Caki2 (cell line): ENCODE results near the gene IRS2. TPM values are rescaled to one million over a fixed set of nuclear protein-coding genes. Genes with fewer than 3 reads are reported as not detected.

Source experiments
- DNase-seq: peaks from one replicate; pipeline ENCODE4 v3.0.0-alpha.2; 2015; ENCODE audit warnings: low read depth
- in situ Hi-C: cut with HindIII; loops from 2 replicates; pipeline ENCODE4 v1.10.0; 2016; ENCODE audit warnings: low sequenced_read_pairs, low pct_unique_long_range_greater_than_20kb, mixed read lengths
- total RNA-seq: library from RNA; depleted of rRNA; stranded (reverse); fragments of >200 nt; shearing (Covaris generic); gene quantifications from 2 replicates; pipeline ENCODE4 v1.2.3, GENCODE V29; 2014; ENCODE audit warnings: low replicate concordance

IRS2 gene
- total RNA-seq, 1 experiment from 2014 or later: 21.2 TPM

DNA sequence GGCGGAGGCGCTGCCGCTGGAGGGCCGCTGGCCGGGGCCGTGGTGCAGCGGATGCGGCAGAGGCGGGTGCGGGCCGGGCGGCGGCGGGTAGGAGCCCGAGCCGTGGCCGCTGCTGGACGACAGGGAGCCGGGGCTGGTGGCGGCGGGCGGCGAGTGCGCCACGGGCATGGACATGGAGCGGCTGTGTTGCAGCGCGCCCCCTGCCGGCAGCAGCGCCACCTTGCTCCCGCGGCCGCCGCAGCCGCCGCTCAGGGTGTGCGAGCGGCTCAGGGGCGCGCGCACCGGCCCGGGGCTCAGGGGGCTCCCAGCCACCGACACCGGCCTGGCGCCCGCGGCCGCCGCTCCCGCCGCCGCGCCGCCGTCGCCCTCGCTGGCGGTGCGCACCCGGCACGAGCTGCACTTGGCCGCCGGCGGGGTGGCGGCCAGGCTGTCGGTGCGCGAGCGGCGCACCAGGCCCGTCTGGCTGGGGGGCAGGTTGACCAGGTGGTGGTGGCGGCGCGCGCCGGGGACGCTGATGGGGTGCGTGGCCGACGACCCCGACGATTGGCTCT, 1.7 kb downstream of the IRS2 start:
- DNase-seq: peak; percentile 77
- in situ Hi-C loops: no loop called here

DNA sequence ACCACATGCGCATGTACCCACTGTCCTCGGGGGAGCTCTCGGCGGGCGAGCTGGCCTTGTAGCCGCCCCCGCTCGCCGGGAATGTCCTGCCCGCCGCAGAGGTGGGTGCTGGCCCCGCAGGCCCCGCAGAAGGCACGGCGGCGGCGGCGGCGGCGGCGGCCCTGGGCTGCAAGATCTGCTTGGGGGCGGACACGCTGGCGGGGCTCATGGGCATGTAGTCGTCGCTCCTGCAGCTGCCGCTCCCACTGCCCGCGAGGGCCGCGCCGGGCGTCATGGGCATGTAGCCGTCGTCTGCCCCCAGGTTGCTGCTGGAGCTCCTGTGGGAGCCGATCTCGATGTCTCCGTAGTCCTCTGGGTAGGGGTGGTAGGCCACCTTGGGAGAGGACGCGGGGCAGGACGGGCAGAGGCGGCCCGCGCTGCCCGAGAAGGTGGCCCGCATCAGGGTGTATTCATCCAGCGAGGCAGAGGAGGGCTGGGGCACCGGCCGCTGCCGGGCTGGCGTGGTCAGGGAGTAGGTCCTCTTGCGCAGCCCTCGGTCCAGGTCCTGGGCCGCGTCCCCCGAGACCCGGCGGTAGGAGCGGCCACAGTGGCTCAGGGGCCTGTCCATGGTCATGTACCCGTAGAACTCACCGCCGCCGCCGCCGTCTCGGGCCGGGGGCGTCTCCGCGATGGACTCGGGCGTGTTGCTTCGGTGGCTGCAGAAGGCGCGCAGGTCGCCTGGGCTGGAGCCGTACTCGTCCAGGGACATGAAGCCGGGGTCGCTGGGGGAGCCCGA, 2.4 kb downstream of the IRS2 start:
- DNase-seq: peak; percentile 71
- in situ Hi-C loops: no loop called here

DNA sequence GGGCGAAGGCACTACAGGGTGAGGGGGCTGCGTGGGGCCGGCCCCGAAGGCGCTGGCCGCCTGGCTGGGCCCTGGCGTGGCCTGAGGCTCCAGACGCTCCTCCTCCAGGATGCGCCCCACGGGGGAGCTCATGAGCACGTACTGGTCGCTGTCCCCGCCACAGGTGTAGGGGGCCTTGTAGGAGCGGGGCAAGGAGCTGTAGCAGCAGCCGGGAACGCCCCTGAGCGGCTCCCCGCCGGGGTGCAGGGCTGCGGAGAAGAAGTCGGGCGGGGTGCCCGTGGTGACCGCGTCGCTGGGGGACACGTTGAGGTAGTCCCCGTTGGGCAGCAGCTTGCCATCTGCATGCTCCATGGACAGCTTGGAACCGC, 3.0 kb downstream of the IRS2 start:
- in situ Hi-C loops: no loop called here
- no peak for DNase-seq

- DNase-seq: peak; percentile 46
- in situ Hi-C loops: no loop called here
Measured at GRCh38 chr13:109782823-109783431, 3.5 kb downstream of the IRS2 start.

DNA sequence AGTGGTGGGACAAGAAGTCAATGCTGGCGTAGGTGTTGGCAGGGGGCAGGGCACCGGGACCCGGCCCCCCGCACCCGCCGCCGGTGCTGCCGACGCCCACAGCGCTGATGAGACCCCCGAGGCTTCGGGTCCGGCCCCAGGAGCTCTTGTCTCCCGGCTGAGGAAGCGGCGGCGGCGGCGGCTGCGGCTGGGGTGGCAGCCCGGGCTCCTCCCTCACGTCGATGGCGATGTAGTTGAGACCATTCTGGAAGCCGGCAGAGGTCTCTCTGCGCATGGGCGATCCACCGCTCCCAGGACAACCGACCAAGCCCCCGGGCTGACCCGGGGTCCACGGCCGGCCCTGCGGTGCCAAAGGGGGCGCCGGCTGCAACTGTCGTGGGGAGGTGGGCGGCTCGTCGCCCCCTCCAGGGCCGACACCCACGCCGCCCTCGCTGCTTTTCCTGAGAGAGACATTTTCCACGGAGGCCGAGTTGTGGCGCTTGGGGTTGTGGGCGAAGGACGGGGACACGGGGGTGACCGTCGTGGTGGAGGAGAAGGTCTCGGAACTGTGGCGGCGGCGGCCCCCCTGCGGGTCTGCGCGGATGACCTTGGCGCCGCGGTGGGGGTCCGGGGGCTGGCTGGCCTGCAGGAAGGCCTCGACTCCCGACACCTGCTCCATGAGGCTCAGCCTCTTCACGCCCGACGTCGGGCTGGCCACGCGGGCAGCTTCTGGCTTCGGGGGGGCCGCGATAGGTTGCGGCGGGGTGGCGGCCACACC, 4.1 kb downstream of the IRS2 start:
- in situ Hi-C loops: no loop called here
- peak; percentile 42 for DNase-seq

- in situ Hi-C loops: no loop called here
- peak; percentile 47 for DNase-seq
Measured at GRCh38 chr13:109781384-109782065, 4.9 kb downstream of the IRS2 start.

DNA sequence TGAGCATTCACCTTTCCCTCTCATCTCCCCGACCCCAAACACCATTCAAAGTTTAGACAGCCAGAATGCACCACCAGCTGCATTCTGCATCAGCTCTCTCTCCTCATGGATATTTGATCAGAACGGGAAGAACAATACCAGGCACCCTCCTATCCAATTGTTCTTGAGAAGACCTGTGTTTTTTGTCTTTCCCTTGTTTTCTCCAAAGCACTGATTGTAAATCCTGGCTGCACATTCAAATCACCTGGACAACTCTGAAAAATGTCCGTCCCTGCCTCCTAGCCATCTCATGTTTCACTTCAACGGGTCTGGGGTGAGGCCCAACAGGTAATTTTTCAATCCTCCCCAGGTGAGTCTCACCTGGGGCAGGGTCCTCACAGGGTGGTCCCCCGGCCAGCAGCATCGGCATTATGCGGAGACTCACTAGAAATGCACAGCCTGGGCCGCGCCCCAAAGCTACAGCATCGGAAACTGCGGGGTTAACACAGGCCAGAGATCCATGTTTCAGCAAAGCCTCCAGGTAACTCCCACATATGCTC, 5.5 kb downstream of the IRS2 start:
- DNase-seq: no peak
- in situ Hi-C loops: no loop called here

DNA sequence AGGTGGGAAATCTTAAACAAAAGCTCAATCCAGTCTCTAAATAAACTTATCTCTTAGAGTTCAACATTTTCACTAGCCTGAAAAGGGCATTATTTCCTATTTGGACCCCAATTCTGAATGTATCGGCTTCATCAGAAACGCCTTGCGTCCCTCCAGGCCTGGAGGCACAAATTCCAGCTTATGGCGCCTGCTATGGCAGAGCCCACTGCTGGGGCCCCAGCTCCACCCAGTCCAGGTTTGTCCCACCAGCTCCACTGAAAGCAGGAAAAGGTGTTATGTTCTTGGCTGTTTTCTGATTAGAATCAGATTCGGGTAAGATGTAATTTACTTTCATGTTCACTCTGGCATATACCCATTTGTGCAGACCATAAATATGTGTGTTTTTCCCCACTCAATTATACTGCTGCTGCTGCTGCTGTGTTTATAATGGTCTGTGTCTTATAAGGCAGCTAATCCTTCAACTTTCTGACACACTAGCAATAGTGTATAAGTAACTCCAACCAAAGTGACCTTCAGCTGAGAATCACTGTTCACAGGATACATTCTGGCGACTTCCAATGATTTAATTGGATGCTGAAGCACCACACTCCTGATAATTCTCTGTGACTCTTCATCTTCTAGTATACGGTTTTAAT, 6.4 kb downstream of the IRS2 start:
- in situ Hi-C loops: no loop called here
- DNase-seq: peak; percentile 19

DNA sequence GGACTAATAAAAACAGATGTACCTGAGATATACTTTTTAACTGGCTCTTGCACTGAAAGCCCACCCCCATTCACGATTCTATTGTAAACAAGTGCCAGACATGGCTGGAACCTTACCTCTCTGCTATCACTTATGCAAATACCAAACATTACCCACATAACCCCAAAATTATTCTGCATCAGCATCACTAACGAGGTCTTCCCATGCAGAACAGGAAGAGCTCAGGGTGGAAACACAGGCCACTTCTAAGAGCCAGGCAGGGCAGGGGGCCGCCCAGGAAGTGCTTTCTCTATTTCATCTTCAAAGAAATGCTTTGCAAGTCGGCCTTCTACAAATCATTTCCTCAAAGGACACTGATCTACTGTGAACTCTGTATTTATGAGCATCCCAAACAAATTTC, 7.3 kb downstream of the IRS2 start:
- DNase-seq: peak; percentile 41

DNA sequence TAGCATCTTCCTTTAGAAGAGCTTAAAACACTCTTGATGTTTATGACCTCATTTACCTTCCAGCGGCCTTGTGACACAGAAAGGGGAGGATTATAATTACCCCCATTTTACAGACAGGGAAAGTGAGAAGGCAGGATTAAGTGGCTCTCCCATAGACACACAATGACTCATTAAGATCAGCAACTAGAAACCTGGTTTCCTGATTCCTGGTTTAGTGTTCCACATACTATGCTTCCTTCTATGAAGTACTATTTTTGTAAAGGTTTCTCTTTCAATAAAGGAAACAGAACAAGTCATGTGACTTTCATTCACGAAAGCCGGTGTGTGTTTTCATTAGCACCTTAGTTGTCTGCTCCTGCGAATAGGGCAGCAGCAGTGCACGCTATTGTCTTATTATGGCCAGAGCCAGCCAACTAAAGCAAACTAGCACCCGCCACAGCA, 8.3 kb downstream of the IRS2 start:
- peak; percentile 81 for DNase-seq
- in situ Hi-C loops: no loop called here

More for the DNA sequence above, 7.3 kb downstream of the IRS2 start:
- in situ Hi-C loops: no loop called here

DNA sequence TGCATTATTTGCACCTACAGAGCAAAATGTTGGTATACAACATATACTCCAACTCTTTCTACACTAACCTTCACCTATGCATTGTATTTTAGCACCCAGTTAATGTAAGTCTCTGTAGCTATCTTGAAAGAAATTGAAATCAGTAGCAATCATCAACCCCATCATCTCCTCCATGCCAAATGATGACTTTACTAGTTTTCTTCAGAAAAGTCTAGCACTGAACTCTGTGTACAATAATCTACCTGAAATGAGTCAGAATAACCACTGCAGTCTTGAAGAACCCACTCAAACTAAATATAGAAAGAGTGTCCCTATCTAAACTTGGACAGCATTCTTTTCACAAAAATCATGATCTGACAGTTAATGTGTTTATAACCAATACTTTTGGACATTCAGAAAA, 9.8 kb downstream of the IRS2 start:
- DNase-seq: no peak

DNA sequence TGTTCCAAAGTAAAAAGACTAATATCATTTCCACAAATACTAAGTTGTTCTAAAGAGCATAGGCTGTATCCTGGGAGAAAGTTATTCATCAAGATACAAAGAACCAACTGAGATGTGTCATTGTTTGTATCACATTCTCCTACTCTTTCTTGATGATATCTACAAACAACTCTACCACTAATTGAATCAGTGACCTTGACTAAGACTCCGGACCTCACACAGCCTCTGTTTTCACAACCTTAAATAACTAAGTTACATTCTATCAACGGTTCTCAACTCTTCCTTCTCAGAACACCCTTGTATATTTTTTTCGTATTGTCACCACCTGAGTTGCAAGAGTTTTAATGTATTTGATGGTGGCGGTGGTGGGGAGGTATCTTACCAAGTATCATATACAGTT, 12.6 kb downstream of the IRS2 start:
- in situ Hi-C loops: no loop called here
- DNase-seq: no peak

More for the DNA sequence above, 9.8 kb downstream of the IRS2 start:
- in situ Hi-C loops: no loop called here

GRCh38 chr13:109773276-109773675, 13.1 kb downstream of the IRS2 start:
- peak; percentile 33 for DNase-seq
- in situ Hi-C loops: no loop called here

GRCh38 chr13:109771926-109772325, 14.5 kb downstream of the IRS2 start:
- no peak for DNase-seq
- in situ Hi-C loops: no loop called here

DNA sequence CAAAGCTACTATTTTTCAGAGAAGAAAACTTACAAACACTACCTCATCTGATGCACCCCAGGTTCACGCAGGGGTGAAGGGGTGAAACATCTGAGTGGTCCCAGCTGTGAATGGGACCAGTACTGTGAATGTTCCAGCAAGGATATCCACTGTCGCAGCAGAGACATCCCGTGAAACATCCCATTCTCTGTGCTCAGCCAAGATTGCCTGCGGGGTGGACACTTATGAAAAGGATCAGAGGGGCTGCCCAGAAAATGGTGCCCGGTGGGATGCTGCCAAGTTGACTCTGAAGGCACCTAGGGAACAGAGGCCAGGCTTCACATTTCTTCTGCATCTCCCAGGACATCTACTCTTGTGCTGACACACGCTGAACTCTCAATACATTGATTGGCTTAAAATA, 15.9 kb downstream of the IRS2 start:
- in situ Hi-C loops: no loop called here
- DNase-seq: no peak

DNA sequence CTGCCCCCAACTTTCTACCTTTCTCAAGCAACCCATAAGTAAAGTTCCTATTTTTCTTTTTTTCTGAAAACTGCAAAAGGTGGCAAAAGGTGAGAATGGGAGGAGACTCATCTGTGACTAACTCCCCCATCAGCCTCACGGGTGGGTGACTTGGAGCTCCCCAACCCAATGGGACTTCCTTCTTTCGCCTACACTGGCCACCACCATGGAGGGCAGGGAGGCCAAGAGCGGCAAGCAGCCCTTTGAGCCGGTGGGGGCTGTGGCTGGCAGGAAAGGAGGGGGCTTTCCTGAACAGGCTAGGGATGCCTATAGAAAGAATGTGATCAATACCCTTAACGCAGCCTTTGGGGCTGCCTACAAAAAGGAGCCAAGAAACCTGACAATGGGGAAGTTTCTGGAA, 16.5 kb downstream of the IRS2 start:
- DNase-seq: no peak
- in situ Hi-C loops: no loop called here

DNA sequence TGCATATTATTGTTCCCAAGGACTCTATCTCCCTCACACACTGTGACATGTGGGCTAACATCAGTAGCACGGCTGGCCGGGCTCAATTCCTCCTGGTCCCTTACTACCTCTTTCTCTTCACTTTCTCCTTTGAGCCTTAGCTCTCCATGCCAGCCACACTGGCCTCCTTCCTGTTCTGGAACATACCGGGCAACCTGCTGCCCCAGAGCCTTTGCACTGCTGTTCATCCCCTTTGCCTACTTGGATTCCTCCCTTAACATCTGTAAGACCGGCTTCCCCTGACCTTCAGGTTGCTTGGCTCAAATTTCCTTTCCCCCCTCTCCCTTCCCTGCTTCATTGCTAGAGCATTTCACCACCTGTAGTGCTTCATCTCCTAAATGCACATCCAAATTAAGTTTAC, 17.1 kb downstream of the IRS2 start:
- in situ Hi-C loops: no loop called here
- DNase-seq: no peak

- no peak for DNase-seq
- in situ Hi-C loops: no loop called here
Measured at GRCh38 chr13:109768616-109769015, 17.8 kb downstream of the IRS2 start.
